Endodermal cell (in vitro differentiated cells): ENCODE results near the gene PPFIBP2. TPM values are rescaled to one million over a fixed set of nuclear protein-coding genes. Genes with fewer than 3 reads are reported as not detected.

Experiments used
- DNase-seq: peaks from one replicate; pipeline ENCODE4 v3.0.0-alpha.2; 2017
- H3K27ac ChIP-seq: 2 replicates; pipeline ENCODE4 v1.5.1; 2013; ENCODE audit warnings: mild to moderate bottlenecking, low read depth, low read length, moderate library complexity
- H3K27me3 ChIP-seq: 2 replicates; pipeline ENCODE4 v1.6.1; 2013; ENCODE audit warnings: mild to moderate bottlenecking, low read length, moderate library complexity; ENCODE audit not compliant: insufficient read depth, control insufficient read depth, poor library complexity, severe bottlenecking
- H3K36me3 ChIP-seq: 2 replicates; pipeline ENCODE4 v1.7.0; 2013; ENCODE audit warnings: mild to moderate bottlenecking, low read length, moderate library complexity; ENCODE audit not compliant: control insufficient read depth, insufficient read depth
- H3K4me1 ChIP-seq: one replicate; pipeline ENCODE4 v1.7.0; 2013; ENCODE audit warnings: low read length; ENCODE audit not compliant: control insufficient read depth, insufficient read depth
- H3K4me3 ChIP-seq: 2 replicates; pipeline ENCODE4 v1.5.1; 2013; ENCODE audit warnings: mild to moderate bottlenecking, low read length, moderate library complexity
- H3K9ac ChIP-seq: 2 replicates; pipeline ENCODE4 v1.6.1; 2013; ENCODE audit warnings: mild to moderate bottlenecking, low read length, moderate library complexity; ENCODE audit not compliant: poor library complexity, severe bottlenecking; ENCODE audit errors: extremely low read depth
- H3K9me3 ChIP-seq: 2 replicates; pipeline ENCODE4 v1.6.1; 2013; ENCODE audit warnings: mild to moderate bottlenecking, low read length, moderate library complexity; ENCODE audit not compliant: control insufficient read depth
- H3K27ac Mint-ChIP-seq: 2 replicates; pipeline ENCODE4 v1.8.0; 2020; ENCODE audit warnings: mixed read lengths
- H3K27me3 Mint-ChIP-seq: 2 replicates; pipeline ENCODE4 v1.8.0; 2021; ENCODE audit warnings: mild to moderate bottlenecking, mixed read lengths; ENCODE audit not compliant: insufficient read depth
- H3K36me3 Mint-ChIP-seq: 2 replicates; pipeline ENCODE4 v1.8.0; 2020; ENCODE audit warnings: low read depth, mixed read lengths
- H3K4me1 Mint-ChIP-seq: 2 replicates; pipeline ENCODE4 v1.8.0; 2020; ENCODE audit warnings: mixed read lengths
- H3K4me3 Mint-ChIP-seq: 2 replicates; pipeline ENCODE4 v1.8.0; 2020; ENCODE audit warnings: mild to moderate bottlenecking, moderate library complexity, mixed read lengths
- H3K9me3 Mint-ChIP-seq: 2 replicates; pipeline ENCODE4 v1.8.0; 2020; ENCODE audit warnings: mild to moderate bottlenecking, mixed read lengths
- CTCF ChIP-seq: fragments of 200-600 bp; sonication (generic); conservative IDR thresholded peaks from 2 replicates; pipeline ENCODE4 v1.5.0; 2021; ENCODE audit warnings: antibody characterized with exemption, mild to moderate bottlenecking
- WGBS, 2 experiments: methylation state at CpG; one replicate each; pipeline versions ENCODE4 v1.1.5 to v1.1.7; 2013; ENCODE audit warnings: missing lambda C conversion rate in 2 of 2, mixed read lengths in 1 of 2; ENCODE audit not compliant: insufficient coverage in 1 of 2, insufficient read length in 1 of 2; 5-methylcytosine and 5-hydroxymethylcytosine counted together
- total RNA-seq, 2 donors: library from RNA; stranded (reverse); fragmentation: NEBNext Ultra II Directional in 1 of 2; extraction: Animal tissue kit (Norgen Biotek cat#: 25700) in 1 of 2; gene quantifications; 2 replicates in 1 of 2; 3 replicates in 1 of 2; pipeline ENCODE4 v1.2.1, GENCODE V29; 2021

Gene PPFIBP2
- total RNA-seq, 2 donors from 2014 or later: 149 to 195 TPM

GRCh38 chr11:7532405-7533145 is 18.8 kb downstream of the PPFIBP2 start:
- peaks cover 2% of the 10 kb centered on the region for H3K4me1 Mint-ChIP-seq
- 88 to 89% methylated on average over 5 to 8 of the region's 8 CpGs for WGBS, 2 experiments

GRCh38 chr11:7533199-7534041 is 19.6 kb downstream of the PPFIBP2 start:
- H3K4me3 Mint-ChIP-seq: no peak overlapping the region
- no peak for DNase-seq

More at GRCh38 chr11:7532405-7533145, 18.8 kb downstream of the PPFIBP2 start:
- H3K4me3 Mint-ChIP-seq: no peak overlapping the region
- no peak overlapping the region for H3K9ac ChIP-seq
- peaks cover 4% of the 10 kb centered on the region for H3K27me3 Mint-ChIP-seq
- H3K4me1 ChIP-seq: no peaks in the 10 kb centered on the region
- H3K27ac Mint-ChIP-seq: no peak overlapping the region
- no peak for TF ChIP-seq CTCF
- H3K36me3 Mint-ChIP-seq: no peaks in the 10 kb centered on the region
- H3K9me3 ChIP-seq: no peaks in the 10 kb centered on the region
- DNase-seq: no peak
- no peaks in the 10 kb centered on the region for H3K27me3 ChIP-seq
- H3K27ac ChIP-seq: no peak overlapping the region
- H3K36me3 ChIP-seq: peaks cover 25% of the 10 kb centered on the region
- H3K9me3 Mint-ChIP-seq: no peaks in the 10 kb centered on the region
- H3K4me3 ChIP-seq: no peak overlapping the region

GRCh38 chr11:7534042-7534378 is 20.2 kb downstream of the PPFIBP2 start:
- Mint-ChIP-seq H3K27ac (no peak overlapping the region), H3K4me1 (peaks cover 15% of the 10 kb centered on the region), H3K27me3 (peaks cover 4% of the 10 kb centered on the region), H3K4me3 (no peak overlapping the region), H3K36me3 (no peaks in the 10 kb centered on the region), H3K9me3 (no peaks in the 10 kb centered on the region)
- no peak overlapping the region for H3K9ac ChIP-seq
- H3K36me3 ChIP-seq: peaks cover 25% of the 10 kb centered on the region
- H3K9me3 ChIP-seq: no peaks in the 10 kb centered on the region
- H3K4me1 ChIP-seq: peaks cover 6% of the 10 kb centered on the region
- H3K27ac ChIP-seq: no peak overlapping the region
- TF ChIP-seq CTCF: no peak
- H3K27me3 ChIP-seq: no peaks in the 10 kb centered on the region
- DNase-seq: no peak
- H3K4me3 ChIP-seq: no peak overlapping the region

More at GRCh38 chr11:7533199-7534041, 19.6 kb downstream of the PPFIBP2 start:
- Mint-ChIP-seq H3K4me1 (peaks cover 9% of the 10 kb centered on the region), H3K9me3 (no peaks in the 10 kb centered on the region), H3K27me3 (peaks cover 4% of the 10 kb centered on the region), H3K36me3 (no peaks in the 10 kb centered on the region), H3K27ac (no peak overlapping the region)
- H3K9me3 ChIP-seq: no peaks in the 10 kb centered on the region
- TF ChIP-seq CTCF: no peak
- WGBS, 2 experiments: 90 to 94% methylated on average over 5 to 8 of the region's 8 CpGs
- H3K4me1 ChIP-seq: peaks cover 6% of the 10 kb centered on the region
- H3K4me3 ChIP-seq: no peak overlapping the region
- H3K36me3 ChIP-seq: peaks cover 25% of the 10 kb centered on the region
- no peak overlapping the region for H3K9ac ChIP-seq
- H3K27me3 ChIP-seq: no peaks in the 10 kb centered on the region
- H3K27ac ChIP-seq: no peak overlapping the region
